Stimulated activated effector memory CD8-positive, alpha-beta T cell treated with anti-CD3 and anti-CD28 coated beads, Interleukin-12 subunit alpha, Interleukin-12 subunit beta, amount 100 ng/mL, for 72 hours (primary cell): ENCODE data around the gene NPC1.
A peak's percentile ranks its signal among the peaks of the same experiment; 100 is the strongest.

ENCODE experiments used
- ATAC-seq: fragments of 150-1000 bp; cut with Tn5 transposase; 2 replicates; pipeline ENCODE4 v1.10.0; 2021
- DNase-seq, 2 donors: peaks; one replicate each; pipeline ENCODE4 v3.0.0; 2021 to 2022; ENCODE audit warnings: low spot score in 2 of 2
- H3K27ac Mint-ChIP-seq: one replicate; pipeline ENCODE4 v1.8.0; 2022; ENCODE audit warnings: mild to moderate bottlenecking, mixed read lengths
- H3K36me3 Mint-ChIP-seq: one replicate; pipeline ENCODE4 v1.8.0; 2022; ENCODE audit warnings: mild to moderate bottlenecking, mixed read lengths
- H3K4me1 Mint-ChIP-seq: one replicate; pipeline ENCODE4 v1.8.0; 2022; ENCODE audit warnings: mixed read lengths
- H3K4me3 Mint-ChIP-seq: one replicate; pipeline ENCODE4 v1.8.0; 2022; ENCODE audit warnings: mild to moderate bottlenecking, mixed read lengths
- H3K9me3 Mint-ChIP-seq: one replicate; pipeline ENCODE4 v1.8.0; 2022; ENCODE audit warnings: mixed read lengths

NPC1 gene

GRCh38 chr18:23536204-23536603 is 50.1 kb downstream of the NPC1 start:
- H3K9me3 Mint-ChIP-seq: no peaks in the 10 kb centered on the region
- H3K27ac Mint-ChIP-seq: peak overlapping the region; percentile 80
- H3K36me3 Mint-ChIP-seq: peaks cover 100% of the 10 kb centered on the region
- no peak overlapping the region for H3K4me3 Mint-ChIP-seq
- DNase-seq: no peak
- H3K4me1 Mint-ChIP-seq: peaks cover 16% of the 10 kb centered on the region
- ATAC-seq: no peak

GRCh38 chr18:23534276-23534675 is 52.0 kb downstream of the NPC1 start:
- no peak for ATAC-seq
- Mint-ChIP-seq H3K36me3 (peaks cover 100% of the 10 kb centered on the region), H3K4me1 (peaks cover 9% of the 10 kb centered on the region), H3K4me3 (no peak overlapping the region), H3K27ac (no peak overlapping the region), H3K9me3 (no peaks in the 10 kb centered on the region)
- DNase-seq: no peak

DNA sequence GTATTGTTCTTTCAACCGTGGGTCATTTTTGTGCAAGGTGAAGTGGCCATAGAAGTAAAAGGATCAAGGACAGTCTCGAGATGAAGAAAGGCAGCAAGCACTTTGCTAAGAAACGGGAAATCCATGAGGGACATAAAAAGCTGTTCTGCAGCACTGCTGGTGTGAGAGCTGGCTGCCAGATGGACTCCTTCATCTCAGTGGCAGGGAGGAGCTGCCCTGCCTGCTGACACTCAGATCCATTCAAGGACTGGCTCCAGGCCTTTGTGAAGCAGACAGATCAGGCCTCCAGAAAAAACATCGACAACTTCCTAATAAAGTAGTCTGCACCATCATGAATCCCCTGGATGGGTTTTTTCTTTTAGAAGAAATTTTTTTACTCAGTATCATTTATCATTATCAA is 53.5 kb downstream of the NPC1 start:
- Mint-ChIP-seq H3K4me3 (no peak overlapping the region), H3K36me3 (peaks cover 100% of the 10 kb centered on the region), H3K27ac (peak overlapping the region; percentile 80), H3K9me3 (no peaks in the 10 kb centered on the region), H3K4me1 (peaks cover 12% of the 10 kb centered on the region)
- ATAC-seq (no peak), DNase-seq (no peak)

- peak overlapping the region; percentile 80 for H3K27ac Mint-ChIP-seq
- DNase-seq (no peak), ATAC-seq (no peak)
- no peaks in the 10 kb centered on the region for H3K9me3 Mint-ChIP-seq
- H3K36me3 Mint-ChIP-seq: peaks cover 100% of the 10 kb centered on the region
- no peak overlapping the region for H3K4me3 Mint-ChIP-seq
- peaks cover 12% of the 10 kb centered on the region for H3K4me1 Mint-ChIP-seq
Measured at GRCh38 chr18:23531912-23532311, 54.4 kb downstream of the NPC1 start.

DNA sequence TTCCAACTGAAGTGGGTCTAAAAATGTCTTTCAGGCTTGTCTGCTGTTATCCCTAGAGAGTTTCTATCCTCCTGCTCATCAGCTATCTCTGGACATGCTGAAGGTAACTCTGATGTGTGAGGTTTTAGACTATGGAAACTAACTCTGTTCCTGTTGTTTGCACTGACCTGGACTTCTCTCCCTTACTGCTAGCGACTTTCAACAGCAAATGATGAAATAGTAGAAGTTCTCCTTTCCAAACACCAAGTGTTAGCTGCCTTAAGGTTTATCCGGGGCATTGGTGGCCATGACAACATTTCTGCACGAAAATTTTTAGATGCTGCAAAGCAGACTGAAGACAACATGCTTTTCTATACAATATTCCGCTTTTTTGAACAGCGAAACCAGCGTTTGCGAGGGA is 56.1 kb downstream of the NPC1 start:
- H3K27ac Mint-ChIP-seq: peak overlapping the region; percentile 41
- peaks cover 100% of the 10 kb centered on the region for H3K36me3 Mint-ChIP-seq
- ATAC-seq (no peak), DNase-seq (no peak)
- H3K4me3 Mint-ChIP-seq: no peak overlapping the region
- H3K4me1 Mint-ChIP-seq: peaks cover 17% of the 10 kb centered on the region
- no peaks in the 10 kb centered on the region for H3K9me3 Mint-ChIP-seq

GRCh38 chr18:23529604-23530003 is 56.7 kb downstream of the NPC1 start:
- Mint-ChIP-seq H3K9me3 (no peaks in the 10 kb centered on the region), H3K27ac (peak overlapping the region; percentile 41)

GRCh38 chr18:23528580-23529472 is 57.5 kb downstream of the NPC1 start:
- no peak for ATAC-seq
- Mint-ChIP-seq H3K4me3 (no peak overlapping the region), H3K36me3 (peaks cover 100% of the 10 kb centered on the region), H3K4me1 (peaks cover 20% of the 10 kb centered on the region), H3K27ac (peak overlapping the region; percentile 41), H3K9me3 (no peaks in the 10 kb centered on the region)
- DNase-seq: no peak

More at GRCh38 chr18:23529604-23530003, 56.7 kb downstream of the NPC1 start:
- no peak overlapping the region for H3K4me3 Mint-ChIP-seq
- peaks cover 17% of the 10 kb centered on the region for H3K4me1 Mint-ChIP-seq
- ATAC-seq: peak; percentile 93
- H3K36me3 Mint-ChIP-seq: peaks cover 100% of the 10 kb centered on the region
- DNase-seq: no peak

GRCh38 chr18:23526501-23527063 is 59.7 kb downstream of the NPC1 start:
- ATAC-seq (no peak), DNase-seq (no peak)
- Mint-ChIP-seq H3K9me3 (no peaks in the 10 kb centered on the region), H3K4me3 (no peak overlapping the region), H3K36me3 (peaks cover 100% of the 10 kb centered on the region), H3K27ac (peak overlapping the region; percentile 34), H3K4me1 (peaks cover 23% of the 10 kb centered on the region)

DNA sequence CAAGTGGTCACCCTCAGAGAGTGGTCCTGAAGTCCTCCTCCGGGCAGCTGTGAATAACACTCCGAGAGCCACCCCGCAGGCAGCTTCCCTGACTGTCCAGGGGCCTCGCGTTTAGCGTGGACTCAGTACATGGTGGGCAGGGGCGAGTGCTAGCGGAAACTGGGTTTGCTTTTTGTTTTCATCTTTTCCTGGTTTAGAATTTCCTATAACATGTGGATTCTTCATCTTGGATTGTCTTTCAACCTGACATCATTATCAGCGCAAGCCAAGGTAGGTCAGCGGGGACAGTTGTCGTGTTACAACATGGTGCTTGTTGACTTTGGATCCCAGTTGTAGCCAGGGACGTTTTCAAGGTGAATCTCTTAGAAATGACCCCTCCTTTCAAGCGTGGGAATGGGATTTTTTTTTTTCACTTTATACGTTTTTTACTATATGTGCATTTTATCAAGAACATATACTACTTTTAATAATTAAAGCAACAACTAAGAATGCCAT is 62.0 kb downstream of the NPC1 start:
- Mint-ChIP-seq H3K4me3 (no peak overlapping the region), H3K36me3 (peaks cover 100% of the 10 kb centered on the region), H3K9me3 (no peaks in the 10 kb centered on the region), H3K4me1 (peaks cover 14% of the 10 kb centered on the region), H3K27ac (peak overlapping the region; percentile 62)
- ATAC-seq (no peak), DNase-seq (no peak)

- Mint-ChIP-seq H3K9me3 (no peaks in the 10 kb centered on the region), H3K27ac (peak overlapping the region; percentile 78), H3K4me1 (peaks cover 11% of the 10 kb centered on the region), H3K4me3 (no peak overlapping the region), H3K36me3 (peaks cover 100% of the 10 kb centered on the region)
- DNase-seq (no peak), ATAC-seq (no peak)
Measured at GRCh38 chr18:23523429-23524212, 62.7 kb downstream of the NPC1 start.

DNA sequence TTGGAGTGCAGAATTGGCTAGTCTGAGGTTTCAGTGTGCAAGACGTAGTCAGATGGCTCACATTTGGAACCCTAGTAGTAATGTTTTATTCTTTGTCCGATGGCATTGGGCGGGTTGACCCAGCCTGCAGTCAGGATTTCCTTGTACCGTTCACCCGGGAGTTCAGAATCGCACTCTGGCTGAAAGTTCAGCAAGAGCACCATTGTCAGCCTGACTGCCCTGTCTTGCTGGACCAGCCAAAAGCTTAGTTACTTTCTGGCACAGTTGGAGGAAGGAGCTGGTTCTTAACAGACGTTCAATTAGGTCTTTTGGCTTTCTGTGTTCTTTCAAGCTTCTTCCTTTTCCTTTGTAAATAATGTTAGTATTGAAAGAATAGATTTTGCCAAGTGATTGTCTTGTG is 64.4 kb downstream of the NPC1 start:
- DNase-seq (no peak), ATAC-seq (no peak)
- peaks cover 100% of the 10 kb centered on the region for H3K36me3 Mint-ChIP-seq
- H3K4me3 Mint-ChIP-seq: no peak overlapping the region
- peaks cover 11% of the 10 kb centered on the region for H3K4me1 Mint-ChIP-seq
- peak overlapping the region; percentile 78 for H3K27ac Mint-ChIP-seq
- no peaks in the 10 kb centered on the region for H3K9me3 Mint-ChIP-seq

GRCh38 chr18:23521271-23521670 is 65.0 kb downstream of the NPC1 start:
- H3K4me3 Mint-ChIP-seq: no peak overlapping the region
- peaks cover 11% of the 10 kb centered on the region for H3K4me1 Mint-ChIP-seq
- peak overlapping the region; percentile 78 for H3K27ac Mint-ChIP-seq
- H3K36me3 Mint-ChIP-seq: peaks cover 100% of the 10 kb centered on the region
- ATAC-seq (no peak), DNase-seq (no peak)
- no peaks in the 10 kb centered on the region for H3K9me3 Mint-ChIP-seq

GRCh38 chr18:23519734-23520133 is 66.6 kb downstream of the NPC1 start:
- no peak overlapping the region for H3K4me3 Mint-ChIP-seq
- peaks cover 14% of the 10 kb centered on the region for H3K4me1 Mint-ChIP-seq
- H3K27ac Mint-ChIP-seq: peak overlapping the region; percentile 83
- H3K9me3 Mint-ChIP-seq: no peaks in the 10 kb centered on the region
- H3K36me3 Mint-ChIP-seq: peaks cover 100% of the 10 kb centered on the region
- no peak for ATAC-seq
- no peak for DNase-seq

GRCh38 chr18:23515911-23516546 is 70.3 kb downstream of the NPC1 start:
- DNase-seq: peak; percentile 62 to 84
- Mint-ChIP-seq H3K4me1 (peaks cover 13% of the 10 kb centered on the region), H3K4me3 (no peak overlapping the region), H3K9me3 (no peaks in the 10 kb centered on the region), H3K36me3 (peaks cover 100% of the 10 kb centered on the region), H3K27ac (peak overlapping the region; percentile 20)
- peak; percentile 98 for ATAC-seq

DNA sequence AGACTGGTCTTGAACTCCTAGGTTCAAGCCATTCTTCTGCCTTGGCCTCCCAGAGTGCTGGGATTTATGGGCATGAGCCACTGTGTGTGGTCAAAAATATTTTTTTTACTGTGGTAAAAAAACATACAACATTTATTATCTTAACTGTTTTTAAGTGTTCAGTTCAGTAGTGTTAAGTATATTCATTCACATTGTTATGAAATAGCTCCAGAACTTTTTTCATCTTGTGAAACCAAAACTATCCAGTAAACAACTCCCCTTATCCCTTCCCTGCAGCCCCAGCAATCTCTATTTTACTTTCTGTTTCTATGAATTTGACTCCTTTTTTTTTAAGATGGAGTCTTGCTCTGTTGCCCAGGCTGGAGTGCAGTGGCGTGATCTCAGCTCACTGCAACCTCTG is 73.7 kb downstream of the NPC1 start:
- Mint-ChIP-seq H3K4me1 (peaks cover 23% of the 10 kb centered on the region), H3K9me3 (no peaks in the 10 kb centered on the region), H3K36me3 (peaks cover 99% of the 10 kb centered on the region), H3K4me3 (no peak overlapping the region), H3K27ac (peak overlapping the region; percentile 69)
- DNase-seq (no peak), ATAC-seq (no peak)
